ENCODE data around the gene MGAT3. TPM values are rescaled to one million over a fixed set of nuclear protein-coding genes. Genes with fewer than 3 reads are reported as not detected.

MGAT3 gene
- total and polyA plus RNA-seq, 2 donors from 2014 or later = 2.7 to 5.4 TPM

GRCh38 chr22:39469681-39470450 is 13.1 kb downstream of the MGAT3 start:
- FAIRE-seq = no peak
- Histone ChIP-seq H3K4me3 (ENCODE audit: low read length in 3 of 3) (peak overlapping the region in 2 of 3 donors; percentile 48 to 59), H3K27me3 (ENCODE audit: control insufficient read depth, insufficient read depth, low read length) (no peaks in the 10 kb centered on the region), H3K36me3 (ENCODE audit: control insufficient read depth in 2 of 3, insufficient read depth in 3 of 3, low read length in 3 of 3) (no peaks in the 10 kb centered on the region), H3K4me1 (ENCODE audit: control insufficient read depth in 2 of 3, insufficient read depth in 2 of 3, low read depth in 1 of 3, low read length in 3 of 3) (peaks cover 5 to 48% (median 28%) of the 10 kb centered on the region in 3 donors), H3K27ac (ENCODE audit: low read depth in 2 of 2, low read length in 2 of 2) (peak overlapping the region; percentile 76 to 82), H3K9ac (ENCODE audit: low read length in 3 of 3) (no peak overlapping the region), H3K9me3 (ENCODE audit: control insufficient read depth in 2 of 3, insufficient read depth in 1 of 3, low read length in 3 of 3) (no peaks in the 10 kb centered on the region)
- peak in 1 of 5 donors; percentile 34 for DNase-seq
- intact Hi-C loops (cut with DNase I) = no loop called here
- no peak for TF ChIP-seq CTCF (IDR thresholded peaks at IDR 0.05; ENCODE audit: borderline replicate concordance, extremely low read depth, insufficient read depth)

DNA sequence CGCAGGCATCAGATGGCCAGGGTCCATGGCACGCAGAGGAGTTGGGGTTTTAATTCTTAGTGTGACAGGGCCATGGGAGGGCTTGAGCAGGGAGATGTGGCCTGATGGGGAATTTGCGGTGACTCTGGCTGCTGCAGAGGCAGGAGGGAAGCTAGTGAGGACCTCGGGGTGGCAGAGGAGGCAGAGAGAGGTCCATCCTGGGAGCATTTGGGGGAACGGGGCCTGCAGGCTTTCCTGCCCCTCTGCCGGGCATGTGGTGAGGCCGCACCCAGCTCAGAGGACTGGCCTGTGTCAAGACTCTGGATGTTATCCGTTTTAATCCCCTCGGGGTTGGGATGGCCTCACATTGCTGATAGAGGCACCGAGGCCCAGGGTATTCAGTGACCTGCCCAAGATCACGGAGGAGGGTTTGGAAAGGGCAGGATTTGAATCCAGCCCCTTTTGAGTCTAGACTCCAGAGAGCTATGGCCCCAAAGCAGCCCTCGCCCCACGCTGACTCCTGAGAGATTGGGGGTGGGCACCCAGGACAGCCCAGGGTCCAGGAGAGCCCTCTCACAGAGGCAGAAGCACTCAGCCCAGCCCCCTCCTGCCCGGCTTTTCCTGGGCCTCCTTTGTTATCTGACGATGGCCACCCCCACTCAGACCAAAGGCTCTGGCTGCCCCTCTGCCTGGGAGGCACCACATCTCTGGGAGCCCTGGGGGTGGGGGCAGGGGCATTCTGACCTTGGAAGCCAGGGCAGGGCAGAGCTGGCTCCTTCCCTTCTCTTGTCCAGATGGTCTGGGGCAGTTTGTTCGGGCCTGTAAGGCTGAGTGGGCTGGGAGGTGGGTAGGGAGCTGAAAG is 13.9 kb downstream of the MGAT3 start:
- Histone ChIP-seq H3K27me3 (ENCODE audit: control insufficient read depth, insufficient read depth, low read length) (no peaks in the 10 kb centered on the region), H3K36me3 (ENCODE audit: control insufficient read depth in 2 of 3, insufficient read depth in 3 of 3, low read length in 3 of 3) (no peaks in the 10 kb centered on the region), H3K4me3 (ENCODE audit: low read length in 3 of 3) (peak overlapping the region in 2 of 3 donors; percentile 48 to 59), H3K4me1 (ENCODE audit: control insufficient read depth in 2 of 3, insufficient read depth in 2 of 3, low read depth in 1 of 3, low read length in 3 of 3) (peaks cover 5 to 44% (median 29%) of the 10 kb centered on the region in 3 donors), H3K27ac (ENCODE audit: low read depth in 2 of 2, low read length in 2 of 2) (peak overlapping the region; percentile 76 to 82), H3K9ac (ENCODE audit: low read length in 3 of 3) (peak overlapping the region in 1 of 3 donors; percentile 46), H3K9me3 (ENCODE audit: control insufficient read depth in 2 of 3, insufficient read depth in 1 of 3, low read length in 3 of 3) (no peaks in the 10 kb centered on the region)
- DNase-seq (peak in 1 of 5 donors; percentile 39), FAIRE-seq (no peak)
- intact Hi-C loops (cut with DNase I) = no loop called here
- no peak for TF ChIP-seq CTCF (IDR thresholded peaks at IDR 0.05; ENCODE audit: borderline replicate concordance, extremely low read depth, insufficient read depth)

GRCh38 chr22:39471381-39472141 is 14.7 kb downstream of the MGAT3 start:
- intact Hi-C loops (cut with DNase I) = no loop called here
- Histone ChIP-seq H3K4me1 (ENCODE audit: control insufficient read depth in 2 of 3, insufficient read depth in 2 of 3, low read depth in 1 of 3, low read length in 3 of 3) (peaks cover 5 to 43% (median 31%) of the 10 kb centered on the region in 3 donors), H3K27me3 (ENCODE audit: control insufficient read depth, insufficient read depth, low read length) (no peaks in the 10 kb centered on the region), H3K9me3 (ENCODE audit: control insufficient read depth in 2 of 3, insufficient read depth in 1 of 3, low read length in 3 of 3) (no peaks in the 10 kb centered on the region), H3K4me3 (ENCODE audit: low read length in 3 of 3) (peak overlapping the region in 2 of 3 donors; percentile 40 to 59), H3K9ac (ENCODE audit: low read length in 3 of 3) (peak overlapping the region in 1 of 3 donors; percentile 46), H3K36me3 (ENCODE audit: control insufficient read depth in 2 of 3, insufficient read depth in 3 of 3, low read length in 3 of 3) (no peaks in the 10 kb centered on the region), H3K27ac (ENCODE audit: low read depth in 2 of 2, low read length in 2 of 2) (peak overlapping the region; percentile 11 to 76)
- FAIRE-seq (no peak), DNase-seq (peak in 4 of 5 donors; percentile 70 to 84 (median 82))
- no peak for TF ChIP-seq CTCF (IDR thresholded peaks at IDR 0.05; ENCODE audit: borderline replicate concordance, extremely low read depth, insufficient read depth)

All from kidney (tissue), 14 donors.